Stomach (tissue), 4 donors: ENCODE measurements around the gene PDSS2.

ENCODE experiments used
- CTCF ChIP-seq, 7 experiments: fragments of 450-650 bp in 4 of 7; fragments of 200-600 bp in 3 of 7; sonication (generic) in 3 of 7; IDR thresholded peaks; one replicate each; pipeline ENCODE4 v1.5.1; 2016 to 2019; ENCODE audit warnings: antibody characterized with exemption in 7 of 7, control low read depth in 2 of 7, mild to moderate bottlenecking in 1 of 7
- POLR2A ChIP-seq, 4 donors: fragments of 450-650 bp; IDR thresholded peaks; one replicate each; pipeline ENCODE4 v1.6.1; 2016; ENCODE audit warnings: antibody characterized with exemption in 4 of 4, control low read depth in 2 of 4, mild to moderate bottlenecking in 1 of 4, moderate library complexity in 1 of 4
- POLR2AphosphoS5 ChIP-seq, 3 donors: sonication (generic); formaldehyde crosslinking; IDR thresholded peaks; one replicate each; pipeline ENCODE4 v1.6.1; 2016; ENCODE audit warnings: antibody characterized with exemption in 3 of 3

GRCh38 chr6:107318100-107318736, 141.1 kb downstream of the PDSS2 start:
- TF ChIP-seq POLR2A (IDR thresholded peaks at IDR 0.05), result no peak
- peak in 2 of 7 experiments; percentile 26 to 31 for TF ChIP-seq CTCF (IDR thresholded peaks at IDR 0.05)
- peak in 1 of 3 donors; percentile 28 for TF ChIP-seq POLR2AphosphoS5 (IDR thresholded peaks at IDR 0.05)
